Activated CD4-positive, alpha-beta memory T cell treated with anti-CD3 and anti-CD28 coated beads for 36 hours (primary cell): Measurements from ENCODE around the gene COPZ1. TPM values are rescaled to one million over a fixed set of nuclear protein-coding genes. Genes with fewer than 3 reads are reported as not detected.

ENCODE experiments used
- CTCF ChIA-PET: fragments of 350-600 bp; sonication (Branson Sonifier 250); formaldehyde crosslinking; loops from one replicate; lab custom pipeline; 2021; ENCODE audit warnings: antibody characterized with exemption, inconsistent platforms; lab: Charles Lee
- POLR2A ChIA-PET: fragments of 350-600 bp; sonication (Branson Sonifier 250); formaldehyde crosslinking; loops from one replicate; lab custom pipeline; 2021; ENCODE audit warnings: antibody characterized with exemption; lab: Charles Lee
- DNase-seq: peaks from one replicate; pipeline ENCODE4 v3.0.0-alpha.2; 2020
- H3K27ac Mint-ChIP-seq: one replicate; pipeline ENCODE4 v1.8.0; 2021; ENCODE audit warnings: mixed read lengths
- H3K27me3 Mint-ChIP-seq: one replicate; pipeline ENCODE4 v1.8.0; 2021; ENCODE audit warnings: mixed read lengths
- H3K36me3 Mint-ChIP-seq: one replicate; pipeline ENCODE4 v1.8.0; 2021; ENCODE audit warnings: mixed read lengths
- H3K4me1 Mint-ChIP-seq: one replicate; pipeline ENCODE4 v1.8.0; 2021; ENCODE audit warnings: low read depth, mixed read lengths
- H3K4me3 Mint-ChIP-seq: one replicate; pipeline ENCODE4 v1.8.0; 2021; ENCODE audit warnings: mild to moderate bottlenecking, mixed read lengths
- H3K9me3 Mint-ChIP-seq: one replicate; pipeline ENCODE4 v1.8.0; 2021; ENCODE audit warnings: mixed read lengths
- intact Hi-C: fragments of 100-400 bp; cut with micrococcal nuclease; formaldehyde crosslinking; loops from one replicate; pipeline ENCODE4 v1.15.1; 2023
- total RNA-seq, 2 experiments: library from RNA; stranded (reverse); gene quantifications; one replicate each; pipeline ENCODE4 v1.2.3, GENCODE V29; 2021

Gene COPZ1
- total RNA-seq, 2 experiments from 2014 or later, result 99.0 to 110 TPM

- POLR2A ChIA-PET, result interaction anchor here (2.2 kb wide), 1 partner anchor 10 kb away, joined by 6 read pairs; no protein-coding TSS in a partner anchor
- no peak overlapping the region for H3K4me3 Mint-ChIP-seq
- intact Hi-C loops, result no loop called here
- no peaks in the 10 kb centered on the region for H3K9me3 Mint-ChIP-seq
- H3K36me3 Mint-ChIP-seq, result no peaks in the 10 kb centered on the region
- CTCF ChIA-PET, result interaction anchor here (0.7 to 11.4 kb wide), 11 partner anchors 28 to 147 kb away, joined by 3 to 101 read pairs (median 9); partner anchors contain the start of gene COPZ1
- peaks cover 22% of the 10 kb centered on the region for H3K27me3 Mint-ChIP-seq
- no peak overlapping the region for H3K27ac Mint-ChIP-seq
- no peak for DNase-seq
- peaks cover 6% of the 10 kb centered on the region for H3K4me1 Mint-ChIP-seq
Observed at GRCh38 chr12:54296393-54297099, 28.4 kb upstream of the COPZ1 start.

DNA sequence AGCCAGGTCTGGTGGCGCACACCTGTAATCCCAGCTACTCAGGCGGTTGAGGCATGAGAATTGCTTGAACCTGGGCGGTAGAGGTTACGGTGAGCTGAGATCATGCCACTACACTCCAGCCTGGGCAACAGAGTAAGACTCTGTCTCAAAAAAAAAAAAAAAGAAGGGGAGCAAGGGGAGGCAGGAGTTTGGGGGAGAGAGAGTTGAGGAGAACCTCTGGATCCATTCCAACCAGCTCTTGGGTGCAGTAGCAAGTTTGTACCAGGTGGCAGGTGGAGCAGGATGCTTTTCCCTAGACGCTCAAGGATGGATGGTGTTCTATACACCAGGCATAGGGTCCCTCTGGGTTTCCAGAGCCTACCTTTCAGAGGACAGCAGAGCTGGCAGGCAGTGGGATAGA, 26.0 kb upstream of the COPZ1 start:
- H3K9me3 Mint-ChIP-seq, result no peaks in the 10 kb centered on the region

DNA sequence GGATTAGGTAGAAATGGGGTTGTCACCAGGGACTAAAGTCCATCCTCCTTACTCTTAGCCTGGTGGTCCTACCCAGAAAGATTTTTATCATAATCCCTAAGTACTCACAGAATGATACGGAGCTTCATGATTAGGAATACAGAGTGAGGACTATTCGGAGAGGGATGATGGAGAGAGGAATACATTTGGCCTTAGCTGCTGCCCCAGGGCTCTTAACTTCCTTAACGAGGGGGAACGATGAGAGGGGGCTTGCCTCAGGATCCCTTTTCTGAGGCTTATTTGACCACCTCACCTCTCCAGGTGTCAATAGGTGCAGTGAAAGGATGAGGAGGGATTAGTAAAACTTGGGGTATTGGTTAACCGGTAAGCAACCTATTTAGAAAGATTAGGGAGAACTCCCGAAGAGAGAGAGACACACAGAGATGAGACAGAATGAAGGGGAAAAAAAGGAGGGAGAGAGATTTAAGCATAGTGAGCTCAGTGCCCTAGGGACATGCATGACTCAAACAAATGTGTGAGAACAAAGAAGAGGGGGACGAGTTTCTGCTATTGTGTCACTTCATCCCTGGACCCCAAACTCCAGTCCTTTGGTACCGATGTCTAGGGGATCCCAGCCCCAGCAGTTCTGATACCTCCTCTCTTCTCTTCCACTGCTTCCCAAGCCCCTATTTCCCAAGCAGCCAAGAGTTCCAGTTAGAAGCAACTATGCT, 25.3 kb upstream of the COPZ1 start:
- ChIA-PET CTCF (interaction anchor here (0.6 to 11.4 kb wide), 11 partner anchors 10 to 100 kb away, joined by 3 to 101 read pairs (median 5); partner anchors contain the start of gene COPZ1), POLR2A (interaction anchor here (0.9 kb wide), 1 partner anchor 25 kb away, joined by 3 read pairs; the partner anchor contains the start of gene COPZ1)
- Mint-ChIP-seq H3K27me3 (peaks cover 46% of the 10 kb centered on the region), H3K4me1 (peaks cover 9% of the 10 kb centered on the region), H3K27ac (no peak overlapping the region), H3K4me3 (no peak overlapping the region), H3K9me3 (no peaks in the 10 kb centered on the region), H3K36me3 (no peaks in the 10 kb centered on the region)
- DNase-seq, result no peak
- intact Hi-C loops, result no loop called here

More for the DNA sequence above, 26.0 kb upstream of the COPZ1 start:
- H3K4me1 Mint-ChIP-seq, result peaks cover 7% of the 10 kb centered on the region
- DNase-seq, result no peak
- peaks cover 40% of the 10 kb centered on the region for H3K27me3 Mint-ChIP-seq
- POLR2A ChIA-PET, result no interaction called here
- no peak overlapping the region for H3K4me3 Mint-ChIP-seq
- no peak overlapping the region for H3K27ac Mint-ChIP-seq
- intact Hi-C loops, result no loop called here
- CTCF ChIA-PET, result interaction anchor here (0.6 to 11.4 kb wide), 11 partner anchors 9 to 101 kb away, joined by 3 to 101 read pairs (median 5); partner anchors contain the start of gene COPZ1
- no peaks in the 10 kb centered on the region for H3K36me3 Mint-ChIP-seq

GRCh38 chr12:54300225-54300731, 24.7 kb upstream of the COPZ1 start:
- H3K27me3 Mint-ChIP-seq, result peaks cover 47% of the 10 kb centered on the region
- H3K4me1 Mint-ChIP-seq, result peaks cover 9% of the 10 kb centered on the region
- ChIA-PET POLR2A (interaction anchor here (0.9 kb wide), 1 partner anchor 25 kb away, joined by 3 read pairs; the partner anchor contains the start of gene COPZ1), CTCF (interaction anchor here (0.9 to 4.0 kb wide), 7 partner anchors 14 to 92 kb away, joined by 3 to 13 read pairs (median 5); partner anchors contain the start of gene COPZ1)
- H3K36me3 Mint-ChIP-seq, result no peaks in the 10 kb centered on the region
- no peak for DNase-seq
- no peak overlapping the region for H3K27ac Mint-ChIP-seq
- H3K9me3 Mint-ChIP-seq, result no peaks in the 10 kb centered on the region
- H3K4me3 Mint-ChIP-seq, result no peak overlapping the region
- intact Hi-C loops, result no loop called here

- Mint-ChIP-seq H3K9me3 (no peaks in the 10 kb centered on the region), H3K27ac (no peak within 1 kb of the TSS), H3K4me3 (peak within 1 kb of the TSS; percentile 21), H3K4me1 (peaks cover 9% of the 10 kb centered on the region), H3K27me3 (peaks cover 47% of the 10 kb centered on the region), H3K36me3 (no peaks in the 10 kb centered on the region)
- intact Hi-C loops, result no loop called here
- ChIA-PET POLR2A (no interaction called here), CTCF (interaction anchor here (1.0 to 4.0 kb wide), 6 partner anchors 14 to 98 kb away, joined by 3 to 13 read pairs (median 5); partner anchors contain the start of gene COPZ1)
- peak; percentile 56 for DNase-seq
Observed at GRCh38 chr12:54300732-54301427, 24.1 kb upstream of the COPZ1 start, which contains the start of gene NFE2. NFE2 (minus strand) TSS chr12:54301015; CDS start chr12:54295248, 5,767 bp downstream.

- H3K4me1 Mint-ChIP-seq, result peaks cover 9% of the 10 kb centered on the region
- H3K27me3 Mint-ChIP-seq, result peaks cover 47% of the 10 kb centered on the region
- no peak overlapping the region for H3K27ac Mint-ChIP-seq
- H3K36me3 Mint-ChIP-seq, result no peaks in the 10 kb centered on the region
- DNase-seq, result no peak
- no peaks in the 10 kb centered on the region for H3K9me3 Mint-ChIP-seq
- no peak overlapping the region for H3K4me3 Mint-ChIP-seq
- intact Hi-C loops, result no loop called here
- POLR2A ChIA-PET, result no interaction called here
- CTCF ChIA-PET, result interaction anchor here (1.0 to 4.0 kb wide), 7 partner anchors 8 to 98 kb away, joined by 3 to 13 read pairs (median 4); partner anchors contain the start of gene COPZ1
Observed at GRCh38 chr12:54301428-54302048, 23.4 kb upstream of the COPZ1 start.

DNA sequence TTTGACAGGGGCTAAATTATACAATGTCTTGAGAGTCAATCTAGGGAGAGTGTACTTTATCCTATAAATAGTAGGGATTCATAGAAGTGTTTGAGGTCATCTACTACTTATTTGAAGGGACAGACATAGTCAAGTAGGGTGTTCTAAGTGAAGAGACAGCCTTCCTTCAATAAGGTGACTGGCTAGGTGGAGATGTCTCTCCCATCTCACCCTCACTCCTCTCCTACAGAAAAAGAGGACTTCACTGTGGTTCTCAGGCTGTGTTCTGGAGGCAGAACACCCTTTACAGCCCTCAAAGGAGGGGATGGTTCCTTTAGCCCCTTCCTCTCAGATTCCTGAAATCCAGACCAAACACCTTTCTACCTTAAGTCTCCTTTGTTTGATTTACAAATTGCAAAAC, 21.3 kb upstream of the COPZ1 start:
- CTCF ChIA-PET, result interaction anchor here (0.8 to 1.5 kb wide), 2 partner anchors 10 kb away, joined by 3 read pairs; no protein-coding TSS in a partner anchor
- no peak for DNase-seq
- Mint-ChIP-seq H3K9me3 (no peaks in the 10 kb centered on the region), H3K27ac (no peak overlapping the region), H3K27me3 (peaks cover 53% of the 10 kb centered on the region), H3K36me3 (no peaks in the 10 kb centered on the region), H3K4me3 (no peak overlapping the region), H3K4me1 (peaks cover 15% of the 10 kb centered on the region)
- POLR2A ChIA-PET, result no interaction called here
- intact Hi-C loops, result no loop called here

DNA sequence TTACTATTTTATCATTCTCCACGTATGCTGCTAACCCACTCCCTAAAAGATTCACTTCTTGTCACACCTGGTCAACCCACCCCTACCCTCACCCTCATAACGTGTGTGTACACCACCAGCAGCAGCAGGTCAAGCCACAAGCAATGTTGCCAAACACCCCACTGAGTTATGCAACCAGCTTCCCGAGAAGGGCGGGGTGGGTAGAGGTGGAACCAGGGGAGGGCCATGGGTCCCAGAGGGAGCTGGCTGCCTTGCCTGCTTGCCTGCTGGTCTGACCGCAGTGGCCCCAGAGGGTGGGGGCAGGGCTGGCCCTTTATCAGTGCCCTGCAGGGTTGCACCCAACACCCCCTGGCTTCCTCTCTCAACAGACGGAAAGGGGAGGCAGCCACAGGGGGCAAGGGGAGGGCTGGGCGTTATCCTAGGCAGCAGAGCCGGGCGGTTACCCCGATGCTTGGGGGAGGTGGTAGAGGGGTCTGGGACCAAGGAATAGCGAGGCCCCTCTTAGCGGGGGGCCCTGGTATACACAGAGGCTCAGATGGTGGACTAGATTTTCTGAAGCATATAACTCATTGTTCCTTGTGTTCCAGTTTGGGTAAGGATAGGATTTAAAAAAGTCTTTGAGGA, 20.6 kb upstream of the COPZ1 start:
- CTCF ChIA-PET, result interaction anchor here (1.5 kb wide), 1 partner anchor 11 kb away, joined by 3 read pairs; no protein-coding TSS in a partner anchor
- no peaks in the 10 kb centered on the region for H3K36me3 Mint-ChIP-seq
- H3K9me3 Mint-ChIP-seq, result no peaks in the 10 kb centered on the region
- DNase-seq, result no peak
- POLR2A ChIA-PET, result no interaction called here
- intact Hi-C loops, result no loop called here
- H3K27me3 Mint-ChIP-seq, result peaks cover 51% of the 10 kb centered on the region
- no peak overlapping the region for H3K4me3 Mint-ChIP-seq
- no peak overlapping the region for H3K27ac Mint-ChIP-seq
- H3K4me1 Mint-ChIP-seq, result peaks cover 15% of the 10 kb centered on the region

DNA sequence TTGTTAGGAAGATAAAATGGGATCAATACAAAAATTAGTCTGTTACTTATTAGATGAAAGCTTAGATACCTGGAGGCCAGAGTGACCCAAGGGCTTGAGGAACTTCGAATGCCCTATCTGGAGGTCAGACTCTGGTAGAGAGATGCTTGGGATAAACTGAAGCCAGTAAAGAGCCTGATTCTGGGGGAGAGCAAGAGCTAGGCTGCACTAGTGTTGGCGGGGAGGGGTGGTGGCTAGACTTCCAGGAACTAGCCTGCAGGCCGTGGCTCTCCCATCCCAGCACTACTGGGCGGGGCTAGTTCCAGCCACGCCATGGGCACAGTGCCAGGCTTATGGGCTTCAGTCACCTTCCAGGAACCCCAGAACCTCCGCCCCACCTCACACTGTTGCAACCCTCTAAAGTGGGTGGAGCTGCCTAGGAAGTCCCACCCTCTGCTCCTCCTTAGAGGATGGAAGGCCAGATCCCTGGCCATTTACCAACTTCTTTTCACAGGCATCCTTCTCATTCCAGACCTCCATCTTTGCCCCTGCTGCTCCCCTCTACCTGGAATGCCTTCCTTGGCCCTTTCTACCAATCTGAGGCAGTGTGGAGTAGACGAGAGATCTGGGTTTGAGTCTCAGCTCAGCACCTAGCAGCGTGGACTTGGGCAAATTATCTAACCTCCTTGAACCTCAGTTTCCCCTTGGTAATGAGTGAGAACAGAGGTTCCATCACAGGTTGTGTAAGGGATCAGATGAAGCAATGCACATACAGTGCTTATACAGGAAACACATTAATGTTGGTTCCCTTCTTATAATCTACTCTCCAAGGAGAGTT, 17.8 kb upstream of the COPZ1 start:
- peaks cover 12% of the 10 kb centered on the region for H3K4me1 Mint-ChIP-seq
- no peak overlapping the region for H3K4me3 Mint-ChIP-seq
- intact Hi-C loops, result no loop called here
- H3K9me3 Mint-ChIP-seq, result no peaks in the 10 kb centered on the region
- ChIA-PET POLR2A (interaction anchor here (1.1 kb wide), 1 partner anchor 18 kb away, joined by 3 read pairs; no protein-coding TSS in a partner anchor), CTCF (interaction anchor here (0.7 to 2.6 kb wide), 8 partner anchors 14 to 165 kb away, joined by 3 to 16 read pairs (median 6); partner anchors contain the start of gene COPZ1)
- DNase-seq, result peak; percentile 69
- no peak overlapping the region for H3K27ac Mint-ChIP-seq
- no peaks in the 10 kb centered on the region for H3K36me3 Mint-ChIP-seq
- peaks cover 26% of the 10 kb centered on the region for H3K27me3 Mint-ChIP-seq

GRCh38 chr12:54311051-54311450, 13.9 kb upstream of the COPZ1 start:
- CTCF ChIA-PET, result interaction anchor here (0.6 to 1.0 kb wide), 2 partner anchors 16 to 59 kb away, joined by 4 to 5 read pairs; no protein-coding TSS in a partner anchor
- POLR2A ChIA-PET, result no interaction called here
- no peaks in the 10 kb centered on the region for H3K36me3 Mint-ChIP-seq
- DNase-seq, result no peak
- no peak overlapping the region for H3K27ac Mint-ChIP-seq
- no peak overlapping the region for H3K4me3 Mint-ChIP-seq
- H3K4me1 Mint-ChIP-seq, result peaks cover 9% of the 10 kb centered on the region
- intact Hi-C loops, result no loop called here
- H3K27me3 Mint-ChIP-seq, result peaks cover 6% of the 10 kb centered on the region
- no peaks in the 10 kb centered on the region for H3K9me3 Mint-ChIP-seq
